ELR (cell line): ENCODE measurements around the gene HBE1.
"Not testable (repeated sequence)": the region's sequence is repeated elsewhere in the genome, so short reads cannot be mapped to it uniquely, and the experiment has no call there.

Experiments
- DNase-seq: peaks from one replicate; pipeline ENCODE4 v3.0.0-alpha.2; 2015; ENCODE audit warnings: low read depth

Gene HBE1

DNA sequence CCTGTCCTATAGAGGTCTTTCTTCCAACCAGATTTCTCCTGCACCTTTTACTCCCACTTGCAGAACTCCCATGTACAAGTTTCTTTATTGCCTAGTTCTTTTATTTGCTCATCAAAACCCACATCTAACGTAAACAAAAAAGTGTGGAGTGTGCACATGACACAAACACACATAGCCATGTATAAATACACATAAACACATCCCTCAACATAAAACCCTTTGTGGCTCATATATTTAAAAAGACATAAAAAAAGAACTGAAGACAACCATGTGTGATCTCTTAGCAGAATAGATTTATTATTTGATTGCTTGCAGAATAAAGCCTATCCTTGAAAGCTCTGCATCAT is 16.9 kb downstream of the HBE1 start:
- DNase-seq, result no peak

DNA sequence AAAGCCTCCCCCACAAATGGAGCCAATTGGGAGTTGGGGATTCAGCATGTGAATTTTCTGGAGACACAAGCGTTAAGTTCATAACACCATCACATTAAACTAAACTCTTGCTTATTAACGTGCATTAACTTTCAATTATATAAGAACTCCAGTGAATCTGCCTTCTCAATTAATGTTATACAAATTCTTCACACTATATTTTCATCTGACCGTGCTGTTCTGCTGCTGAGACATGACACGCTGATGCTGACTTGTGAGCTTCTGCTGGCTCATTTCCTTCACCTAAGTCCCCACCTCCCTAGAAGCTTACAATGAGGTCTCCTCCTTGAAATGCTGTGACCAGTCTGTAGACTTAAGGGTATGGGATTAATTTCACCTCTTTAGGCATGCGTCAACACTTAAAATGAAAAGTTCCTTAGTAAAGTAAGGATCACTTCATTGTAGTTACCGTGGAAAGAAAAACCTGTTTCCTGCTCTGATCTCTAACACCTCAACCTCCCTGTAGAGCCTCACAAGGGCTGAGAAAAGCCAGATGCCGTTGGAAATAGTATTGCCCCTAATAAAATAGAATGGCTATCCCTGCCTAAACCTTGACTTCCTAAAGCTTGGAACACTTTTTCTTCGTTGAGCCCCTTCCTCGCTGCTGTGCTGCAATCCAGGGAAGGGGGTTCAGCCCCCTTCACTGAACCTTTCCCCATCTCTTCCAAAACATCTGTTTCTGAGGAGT is 17.4 kb downstream of the HBE1 start:
- no peak for DNase-seq

DNA sequence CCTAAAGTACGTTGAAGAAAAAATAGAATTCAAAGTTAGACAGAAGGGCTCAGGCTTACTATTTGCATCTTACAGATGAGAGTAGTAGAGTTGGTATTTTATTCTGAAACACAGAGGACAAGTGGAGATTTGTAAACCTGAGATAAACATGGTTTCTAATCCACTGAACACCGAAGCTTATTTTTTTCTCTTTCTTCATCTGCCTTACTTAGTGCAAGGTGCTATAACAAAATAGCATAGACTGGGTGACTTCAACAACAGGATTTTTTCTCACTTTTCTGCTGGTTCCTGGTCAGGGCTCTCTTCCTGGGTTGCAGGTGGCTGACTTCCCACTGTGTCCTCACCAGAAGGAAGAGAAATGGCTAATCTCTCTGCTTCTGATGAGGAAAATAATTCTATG is 18.0 kb downstream of the HBE1 start:
- no peak for DNase-seq

DNA sequence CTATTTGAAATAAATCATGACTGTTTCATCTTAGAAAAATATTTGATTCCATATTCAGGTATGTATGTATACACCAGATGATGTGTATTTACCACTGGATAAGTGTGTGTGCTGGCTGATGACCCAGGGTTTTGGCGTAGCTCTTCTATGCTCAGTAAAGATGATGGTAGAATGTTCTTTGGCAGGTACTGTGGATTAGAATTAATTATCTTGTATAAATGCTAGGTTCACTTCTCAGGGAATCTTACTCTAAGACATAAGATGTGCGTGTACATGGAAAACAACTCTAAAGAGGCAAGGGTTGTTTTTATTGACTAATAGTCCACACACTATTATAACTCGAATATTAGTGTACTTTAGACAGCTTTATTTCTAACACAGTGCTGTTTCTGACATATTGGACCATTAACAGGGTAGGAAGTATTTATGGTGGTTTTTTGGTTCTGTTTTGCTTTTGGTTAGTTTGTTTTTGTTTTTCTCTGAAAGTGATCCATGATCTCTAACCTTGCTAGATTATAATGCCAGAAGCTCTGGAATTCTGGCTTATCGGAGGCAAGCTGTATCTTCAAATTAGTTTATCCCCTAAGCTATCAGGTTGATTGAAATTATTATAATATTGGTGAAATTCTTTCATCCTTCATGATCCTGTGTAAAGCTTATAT is 19.1 kb downstream of the HBE1 start:
- DNase-seq, result no peak

DNA sequence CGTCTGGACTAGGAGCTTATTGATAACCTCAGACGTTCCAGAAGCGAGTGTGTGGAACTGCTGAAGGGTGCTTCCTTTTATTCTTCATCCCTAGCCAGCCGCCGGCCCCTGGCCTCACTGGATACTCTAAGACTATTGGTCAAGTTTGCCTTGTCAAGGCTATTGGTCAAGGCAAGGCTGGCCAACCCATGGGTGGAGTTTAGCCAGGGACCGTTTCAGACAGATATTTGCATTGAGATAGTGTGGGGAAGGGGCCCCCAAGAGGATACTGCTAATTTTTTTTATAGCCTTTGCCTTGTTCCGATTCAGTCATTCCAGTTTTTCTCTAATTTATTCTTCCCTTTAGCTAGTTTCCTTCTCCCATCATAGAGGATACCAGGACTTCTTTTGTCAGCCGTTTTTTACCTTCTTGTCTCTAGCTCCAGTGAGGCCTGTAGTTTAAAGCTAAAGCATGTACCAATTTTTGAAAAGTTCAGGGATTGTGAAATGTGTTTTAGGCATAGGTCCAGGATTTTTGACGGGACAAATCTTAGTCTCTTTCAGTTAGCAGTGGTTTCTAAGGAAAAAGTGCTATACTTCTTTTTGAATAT is 19.8 kb downstream of the HBE1 start, which contains the start of gene HBG1:
Gene HBG1, minus strand, starts transcription at position 51 of the 590 bp plus-strand sequence. CDS start 53 bp downstream, outside the sequence.
- DNase-seq, result not testable (repeated sequence)

DNA sequence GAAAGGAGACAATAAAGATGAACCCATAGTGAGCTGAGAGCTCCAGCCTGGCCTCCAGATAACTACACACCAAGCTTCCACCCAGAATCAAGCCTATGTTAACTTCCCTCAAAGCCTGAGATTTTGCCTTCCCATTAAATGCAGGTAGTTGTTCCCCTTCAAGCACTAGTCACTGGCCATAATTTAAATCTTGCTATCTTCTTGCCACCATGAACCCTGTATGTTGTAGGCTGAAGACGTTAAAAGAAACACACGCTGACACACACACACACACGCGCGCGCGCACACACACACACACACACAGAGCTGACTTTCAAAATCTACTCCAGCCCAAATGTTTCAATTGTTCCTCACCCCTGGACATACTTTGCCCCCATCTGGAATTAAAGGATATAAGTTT is 21.2 kb downstream of the HBE1 start:
- not testable (repeated sequence) for DNase-seq

DNA sequence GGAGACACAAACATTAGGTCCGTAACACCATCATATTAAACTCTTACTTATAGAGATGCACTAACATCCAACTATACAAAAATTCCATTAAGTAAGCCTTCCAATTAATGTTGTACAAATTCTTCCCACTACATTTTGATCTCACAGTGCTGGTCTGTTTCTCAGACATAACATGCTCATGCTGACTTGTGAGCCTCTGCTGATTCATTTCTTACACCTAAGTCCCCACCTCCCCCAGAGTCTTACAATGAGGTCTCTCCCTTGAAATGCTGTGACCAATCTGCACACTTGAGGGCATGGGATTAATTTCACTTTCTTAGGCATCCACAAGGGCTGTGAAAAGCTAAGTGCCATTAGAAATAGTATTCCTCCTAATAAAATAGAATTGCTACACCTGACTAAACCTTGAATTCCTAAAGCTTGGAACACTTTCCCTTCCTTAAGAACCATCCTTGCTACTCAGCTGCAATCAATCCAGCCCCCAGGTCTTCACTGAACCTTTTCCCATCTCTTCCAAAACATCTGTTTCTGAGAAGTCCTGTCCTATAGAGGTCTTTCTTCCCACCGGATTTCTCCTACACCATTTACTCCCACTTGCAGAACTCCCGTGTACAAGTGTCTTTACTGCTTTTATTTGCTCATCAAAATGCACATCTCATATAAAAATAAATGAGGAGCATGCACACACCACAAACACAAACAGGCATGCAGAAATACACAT is 22.1 kb downstream of the HBE1 start:
- DNase-seq, result peak; percentile 25

DNA sequence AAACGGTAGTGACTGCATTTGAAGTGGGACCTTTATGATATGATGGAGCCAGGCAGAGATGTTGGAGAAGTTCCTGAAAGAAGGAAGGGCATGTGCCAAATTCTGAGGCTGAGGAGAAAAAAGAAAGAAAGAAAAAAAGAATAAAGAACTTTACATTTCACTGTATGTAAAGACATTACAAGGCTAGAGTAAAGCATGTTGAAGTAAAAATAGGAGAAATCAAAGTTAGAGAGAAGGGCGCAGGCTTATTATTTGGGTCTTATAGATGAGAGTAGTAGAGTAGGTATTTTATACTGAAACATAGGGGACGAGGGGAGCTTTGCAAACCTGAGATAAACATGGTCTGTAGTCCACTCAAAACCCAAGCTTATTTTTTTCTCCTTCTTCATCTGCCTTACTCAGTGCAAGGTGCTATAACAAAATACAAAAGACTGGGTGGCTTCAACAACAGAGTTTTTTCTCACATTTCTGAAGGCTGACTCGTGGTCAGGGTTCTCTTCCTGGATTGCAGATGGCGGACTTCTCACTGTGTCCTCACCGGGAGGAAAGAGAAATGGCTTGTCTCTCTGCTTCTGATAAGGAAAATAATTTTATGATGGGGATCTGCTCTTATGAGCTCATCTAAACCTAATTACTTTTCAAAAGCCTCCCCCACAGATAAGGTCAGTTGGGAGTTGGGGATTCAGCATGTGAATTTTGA is 22.8 kb downstream of the HBE1 start:
- DNase-seq, result peak; percentile 8

DNA sequence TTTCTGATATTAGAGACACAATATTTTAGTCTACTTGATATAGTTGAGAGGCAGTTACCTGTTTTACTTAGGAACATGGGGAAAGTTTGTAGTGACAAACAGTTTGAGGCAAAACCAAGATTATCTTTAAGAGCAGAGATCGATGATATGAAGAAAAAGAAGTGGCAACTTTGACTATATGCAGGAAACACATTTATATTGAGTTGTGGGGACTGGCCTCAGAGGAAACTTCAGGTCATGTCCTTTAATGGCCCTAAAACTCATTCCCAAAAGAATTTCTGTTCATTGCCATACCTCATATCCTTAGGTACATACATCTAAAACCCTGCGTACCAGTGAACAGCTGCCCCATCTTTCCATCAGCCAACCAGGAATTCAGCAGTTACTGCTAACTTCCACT is 24.6 kb downstream of the HBE1 start:
- DNase-seq, result no peak

DNA sequence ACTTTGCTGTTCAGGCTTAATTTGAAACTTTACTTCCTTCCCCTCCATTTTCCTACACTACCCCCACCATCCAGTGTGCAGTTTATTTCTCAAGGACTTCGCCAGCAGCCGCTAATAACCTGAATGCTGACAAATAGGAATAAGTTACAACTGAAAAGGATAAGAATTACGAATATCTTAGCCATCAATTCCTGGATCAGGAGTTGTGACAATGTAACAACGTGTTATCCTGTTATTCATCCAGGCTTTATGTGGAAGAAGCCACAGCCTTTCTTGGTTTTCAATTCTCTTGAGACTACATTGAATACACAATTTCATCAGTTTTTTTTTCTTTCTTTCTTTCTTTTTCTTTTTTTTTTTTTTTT is 25.9 kb downstream of the HBE1 start:
- no peak for DNase-seq

DNA sequence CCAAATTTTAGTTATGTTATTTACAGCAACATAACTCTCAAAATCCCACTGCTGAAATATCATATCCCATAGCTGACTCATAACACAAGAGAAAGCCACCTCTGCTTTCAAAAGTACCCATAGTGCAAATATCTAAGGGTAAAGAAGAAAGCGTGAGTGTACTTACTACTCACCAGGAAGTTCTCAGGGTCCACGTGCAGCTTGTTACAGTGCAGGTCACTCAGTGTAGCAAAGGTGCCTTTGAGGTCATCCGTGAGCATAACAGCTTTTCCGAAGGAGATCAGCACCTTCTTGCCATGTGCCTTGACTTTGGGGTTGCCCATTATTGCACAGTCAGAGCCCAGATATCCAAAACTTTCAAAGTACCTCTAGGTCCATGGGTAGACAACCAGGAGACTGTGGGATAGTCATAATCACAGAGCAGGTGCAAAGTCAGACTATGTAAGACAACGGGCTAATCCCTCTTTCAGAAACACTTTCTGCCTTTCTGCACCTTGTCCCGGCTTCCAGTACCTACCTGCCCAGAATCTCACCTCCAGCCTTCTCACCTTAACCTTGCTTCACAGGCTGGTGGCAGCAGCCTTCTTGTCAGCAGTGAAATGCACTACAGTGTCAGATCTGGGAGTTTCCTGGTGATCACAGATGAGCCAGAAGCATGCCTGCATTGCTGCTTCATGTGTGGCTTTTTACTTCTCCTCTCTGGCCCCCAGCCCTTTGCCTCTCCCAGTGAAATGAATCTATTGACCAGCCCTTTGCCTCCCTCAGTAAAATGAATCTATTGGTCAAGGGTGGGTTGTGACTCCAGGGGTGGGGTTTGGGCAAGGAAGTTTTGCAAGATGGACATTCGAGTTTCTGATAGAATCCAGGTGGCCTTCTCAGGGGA is 26.6 kb downstream of the HBE1 start:
- peak; percentile 33 for DNase-seq

DNA sequence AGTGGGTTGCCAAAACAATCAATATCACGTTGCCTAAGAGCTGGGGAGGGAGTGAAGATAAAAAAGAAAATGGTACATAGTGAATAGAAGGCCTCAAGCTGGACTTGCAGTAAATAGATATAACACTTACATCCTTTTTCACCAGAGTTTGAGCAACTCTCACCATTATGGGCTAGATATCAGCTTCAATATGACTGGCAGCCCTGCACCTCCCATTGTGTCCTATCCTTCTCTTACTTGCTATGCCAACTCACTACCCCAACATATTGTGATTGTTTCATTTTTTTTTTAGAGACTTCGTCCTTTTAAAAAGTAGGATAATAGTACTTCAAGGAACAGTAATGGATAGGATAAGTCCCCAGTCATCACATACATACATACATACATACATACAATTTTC is 27.5 kb downstream of the HBE1 start:
- DNase-seq, result no peak

DNA sequence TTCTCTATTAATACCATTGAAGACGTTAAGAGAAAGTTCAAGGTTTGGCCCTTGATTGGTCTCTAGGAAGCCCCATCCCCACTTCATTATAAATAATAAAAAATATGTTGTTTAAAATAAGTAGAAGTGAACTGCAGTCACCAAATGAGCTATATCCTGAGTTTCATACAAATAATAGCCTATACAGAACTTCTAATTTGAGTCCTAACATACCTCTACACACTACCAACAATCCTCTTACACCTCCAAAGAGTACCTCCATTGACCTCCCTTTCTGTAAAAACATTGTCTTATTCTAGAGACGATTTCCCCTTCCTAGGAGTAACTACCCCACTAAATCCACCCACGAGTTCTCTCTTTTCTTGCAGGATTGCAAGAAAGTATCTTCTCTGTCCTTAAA is 28.3 kb downstream of the HBE1 start:
- DNase-seq, result no peak

DNA sequence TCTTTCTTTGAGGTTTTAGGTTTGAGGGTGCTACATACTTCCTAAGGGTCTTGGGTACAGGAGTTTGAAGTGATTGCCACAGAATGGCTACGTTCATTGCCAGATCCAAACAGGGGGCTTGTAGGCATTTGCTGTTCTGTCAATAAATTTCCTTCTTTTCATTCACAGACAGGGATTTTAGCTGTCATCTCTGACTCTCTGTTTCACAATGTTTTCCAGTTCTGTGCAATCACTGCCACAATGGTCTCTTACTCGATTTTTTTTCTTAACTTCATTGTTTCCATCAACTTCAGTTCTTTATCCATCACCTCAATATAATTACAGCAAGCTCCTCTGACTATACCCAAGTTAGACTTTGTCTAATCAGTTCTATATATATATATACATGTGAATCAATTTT is 29.3 kb downstream of the HBE1 start:
- DNase-seq, result no peak

DNA sequence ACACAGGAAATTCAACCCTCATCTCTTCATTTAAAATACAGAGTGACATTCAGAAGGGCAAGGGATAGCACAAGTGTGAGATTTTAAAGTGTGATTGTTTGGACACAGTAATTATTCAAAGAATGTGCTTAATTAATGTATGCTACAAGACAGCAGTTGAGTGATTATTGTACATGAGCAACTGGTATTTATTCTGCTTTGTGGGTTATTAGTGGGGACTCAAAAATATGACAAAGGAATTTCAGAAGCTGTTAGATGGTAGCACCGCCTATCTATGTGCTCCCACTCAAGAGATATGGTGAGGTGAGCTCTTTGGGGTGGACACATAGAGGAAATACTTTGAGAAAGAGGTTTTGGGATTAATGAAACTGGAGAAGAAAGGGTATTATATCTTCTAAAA is 29.7 kb downstream of the HBE1 start:
- DNase-seq, result no peak

DNA sequence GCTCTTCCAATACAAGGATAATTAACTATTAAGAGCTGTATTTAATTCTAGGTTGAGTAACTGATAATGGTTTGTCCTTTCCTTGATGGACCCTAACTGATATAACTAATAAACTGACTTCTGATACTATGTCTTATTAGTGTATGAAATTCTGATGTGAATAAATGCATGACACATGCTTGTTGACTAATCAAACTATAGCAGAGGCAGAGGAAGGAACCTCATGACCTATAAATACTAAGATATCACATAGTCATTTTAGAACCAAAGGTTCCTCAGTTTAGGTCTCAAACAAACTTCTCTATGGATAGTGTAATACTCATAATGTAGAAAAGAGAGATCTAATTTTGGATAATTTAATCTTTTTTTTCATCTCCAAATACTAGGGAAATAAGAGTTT is 30.7 kb downstream of the HBE1 start:
- DNase-seq, result peak; percentile 40

DNA sequence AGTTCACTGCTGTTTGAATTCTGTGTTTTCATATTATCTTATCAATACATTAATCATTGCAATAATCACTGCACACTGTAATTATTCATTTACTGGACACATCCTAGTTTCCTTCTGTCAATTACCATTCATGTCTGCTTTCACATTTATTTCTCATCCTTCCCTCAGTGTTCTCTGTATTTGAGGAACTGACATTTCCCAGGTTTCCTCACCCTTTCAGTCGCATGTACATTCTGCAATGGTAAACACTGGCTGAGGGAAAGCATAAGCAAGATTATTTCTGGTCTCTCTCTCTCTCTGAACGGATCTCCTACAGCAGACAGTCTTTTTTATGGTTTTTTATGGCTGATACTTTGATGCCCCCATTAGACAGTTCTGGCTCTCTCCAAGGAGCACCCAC is 31.3 kb downstream of the HBE1 start:
- DNase-seq, result no peak

DNA sequence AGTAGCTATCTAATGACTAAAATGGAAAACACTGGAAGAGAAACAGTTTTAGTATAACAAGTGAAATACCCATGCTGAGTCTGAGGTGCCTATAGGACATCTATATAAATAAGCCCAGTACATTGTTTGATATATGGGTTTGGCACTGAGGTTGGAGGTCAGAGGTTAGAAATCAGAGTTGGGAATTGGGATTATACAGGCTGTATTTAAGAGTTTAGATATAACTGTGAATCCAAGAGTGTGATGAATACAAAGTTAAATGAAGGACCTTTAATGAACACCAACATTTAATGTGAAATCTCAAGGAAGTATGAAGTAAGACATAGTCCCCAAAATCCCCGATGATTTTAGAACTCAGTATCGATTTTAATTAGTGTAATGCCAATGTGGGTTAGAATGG is 32.3 kb downstream of the HBE1 start:
- DNase-seq, result no peak

DNA sequence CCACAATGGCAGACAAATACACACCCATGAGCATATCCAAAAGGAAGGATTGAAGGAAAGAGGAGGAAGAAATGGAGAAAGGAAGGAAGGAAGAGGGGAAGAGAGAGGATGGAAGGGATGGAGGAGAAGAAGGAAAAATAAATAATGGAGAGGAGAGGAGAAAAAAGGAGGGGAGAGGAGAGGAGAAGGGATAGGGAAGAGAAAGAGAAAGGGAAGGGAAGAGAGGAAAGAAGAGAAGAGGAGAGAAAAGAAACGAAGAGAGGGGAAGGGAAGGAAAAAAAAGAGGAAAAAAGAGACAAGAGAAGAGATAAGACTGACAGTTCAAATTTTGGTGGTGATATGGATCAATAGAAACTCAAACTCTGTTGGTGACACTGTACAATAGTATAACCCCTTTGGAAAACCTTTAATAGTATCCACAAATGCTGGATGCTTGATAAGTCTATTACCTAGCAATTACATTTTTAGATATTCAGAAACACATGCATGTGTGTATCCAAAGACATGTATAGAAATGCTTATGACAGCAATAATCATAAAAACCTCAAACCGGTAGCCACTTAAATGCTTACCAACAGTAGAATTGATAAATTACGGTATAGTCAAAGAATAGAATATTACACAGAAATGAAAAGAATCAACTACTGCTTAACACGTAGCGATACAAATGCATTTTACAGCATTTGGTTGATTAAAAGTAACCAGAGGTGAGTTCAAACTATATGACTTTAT is 34.2 kb downstream of the HBE1 start:
- DNase-seq, result no peak

DNA sequence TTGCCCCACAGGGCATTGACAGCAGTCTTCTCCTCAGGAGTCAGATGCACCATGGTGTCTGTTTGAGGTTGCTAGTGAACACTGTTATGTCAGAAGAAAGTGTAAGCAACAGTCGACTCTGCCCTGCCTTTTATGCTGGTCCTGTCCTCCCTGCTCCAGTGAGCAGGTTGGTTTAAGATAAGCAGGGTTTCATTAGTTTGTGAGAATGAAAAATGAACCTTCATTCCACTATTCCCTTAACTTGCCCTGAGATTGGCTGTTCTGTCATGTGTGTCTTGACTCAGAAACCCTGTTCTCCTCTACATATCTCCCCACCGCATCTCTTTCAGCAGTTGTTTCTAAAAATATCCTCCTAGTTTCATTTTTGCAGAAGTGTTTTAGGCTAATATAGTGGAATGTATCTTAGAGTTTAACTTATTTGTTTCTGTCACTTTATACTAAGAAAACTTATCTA is 35.3 kb downstream of the HBE1 start, which contains the start of gene HBD:
Gene HBD, minus strand, starts transcription at position 103 of the 454 bp plus-strand sequence. Its CDS starts 50 bp downstream, at position 53.
- DNase-seq, result peak; percentile 23
